Measurements from ENCODE around the gene CAPN9. TPM values are rescaled to one million over a fixed set of nuclear protein-coding genes. Genes with fewer than 3 reads are reported as not detected.

CAPN9 gene
- total RNA-seq, 4 donors from 2014 or later = 1.2 TPM; not detected in 3

- Histone ChIP-seq H3K36me3 (peaks cover 0 to 19% of the 10 kb centered on the region in 2 donors), H3K27me3 (no peaks in the 10 kb centered on the region), H3K4me3 (no peak overlapping the region), H3K27ac (no peak overlapping the region), H3K9me3 (no peaks in the 10 kb centered on the region), H3K4me1 (peaks cover 0 to 37% (median 0%) of the 10 kb centered on the region in 3 donors)
- TF ChIP-seq CTCF (IDR thresholded peaks at IDR 0.05) = no peak
- no peak for TF ChIP-seq POLR2A (IDR thresholded peaks at IDR 0.05)
- no peak for TF ChIP-seq EP300 (IDR thresholded peaks at IDR 0.05)
- no peak for TF ChIP-seq POLR2AphosphoS5 (IDR thresholded peaks at IDR 0.05)
- WGBS, 2 donors (ENCODE audit: low coverage in 1 of 2) = 77 to 100% methylated on average over 3 of the region's 3 CpGs
- ATAC-seq = no peak
These were observed 86.3 kb downstream of the CAPN9 start for GRCh38 chr1:230833511-230833910.

- no peak for TF ChIP-seq POLR2A (IDR thresholded peaks at IDR 0.05)
- TF ChIP-seq CTCF (IDR thresholded peaks at IDR 0.05) = no peak
- TF ChIP-seq EP300 (IDR thresholded peaks at IDR 0.05) = no peak
- TF ChIP-seq POLR2AphosphoS5 (IDR thresholded peaks at IDR 0.05) = no peak
These were observed 87.1 kb downstream of the CAPN9 start for GRCh38 chr1:230834292-230834691.

GRCh38 chr1:230836347-230836746, 89.2 kb downstream of the CAPN9 start:
- H3K4me1 ChIP-seq = peaks cover 0 to 41% (median 0%) of the 10 kb centered on the region in 3 donors
- no peaks in the 10 kb centered on the region for H3K9me3 ChIP-seq
- H3K4me3 ChIP-seq = no peak overlapping the region
- TF ChIP-seq EP300 (IDR thresholded peaks at IDR 0.05) = no peak
- no peak for TF ChIP-seq POLR2A (IDR thresholded peaks at IDR 0.05)
- no peak for TF ChIP-seq CTCF (IDR thresholded peaks at IDR 0.05)
- H3K36me3 ChIP-seq = peaks cover 0 to 47% of the 10 kb centered on the region in 2 donors
- H3K27me3 ChIP-seq = no peaks in the 10 kb centered on the region
- no peak overlapping the region for H3K27ac ChIP-seq
- 85 to 94% methylated on average over 5 of the region's 5 CpGs for WGBS, 2 donors (ENCODE audit: low coverage in 1 of 2)
- no peak for ATAC-seq

More at GRCh38 chr1:230834292-230834691, 87.1 kb downstream of the CAPN9 start:
- no peak for ATAC-seq
- Histone ChIP-seq H3K4me3 (no peak overlapping the region), H3K27ac (no peak overlapping the region), H3K9me3 (no peaks in the 10 kb centered on the region), H3K27me3 (no peaks in the 10 kb centered on the region), H3K4me1 (peaks cover 0 to 32% (median 0%) of the 10 kb centered on the region in 3 donors), H3K36me3 (peaks cover 0 to 27% of the 10 kb centered on the region in 2 donors)
- 30 to 39% methylated on average over 3 of the region's 3 CpGs for WGBS, 2 donors (ENCODE audit: low coverage in 1 of 2)

GRCh38 chr1:230836793-230837192, 89.6 kb downstream of the CAPN9 start:
- 71 to 81% methylated on average over 3 to 5 of the region's 5 CpGs for WGBS, 2 donors (ENCODE audit: low coverage in 1 of 2)
- ATAC-seq = no peak
- H3K4me1 ChIP-seq = peaks cover 0 to 41% (median 0%) of the 10 kb centered on the region in 3 donors
- H3K27ac ChIP-seq = no peak overlapping the region
- H3K4me3 ChIP-seq = no peak overlapping the region
- H3K36me3 ChIP-seq = peaks cover 0 to 52% of the 10 kb centered on the region in 2 donors
- TF ChIP-seq POLR2AphosphoS5 (IDR thresholded peaks at IDR 0.05) (no peak), EP300 (IDR thresholded peaks at IDR 0.05) (no peak), CTCF (IDR thresholded peaks at IDR 0.05) (no peak)
- no peaks in the 10 kb centered on the region for H3K27me3 ChIP-seq
- H3K9me3 ChIP-seq = no peaks in the 10 kb centered on the region

- H3K36me3 ChIP-seq = peaks cover 0 to 75% of the 10 kb centered on the region in 2 donors
- no peak overlapping the region for H3K4me3 ChIP-seq
- no peak for TF ChIP-seq POLR2AphosphoS5 (IDR thresholded peaks at IDR 0.05)
- no peak for TF ChIP-seq POLR2A (IDR thresholded peaks at IDR 0.05)
- TF ChIP-seq EP300 (IDR thresholded peaks at IDR 0.05) = no peak
- TF ChIP-seq CTCF (IDR thresholded peaks at IDR 0.05) = no peak
- ATAC-seq = no peak
- WGBS, 2 donors (ENCODE audit: low coverage in 1 of 2) = 79 to 82% methylated on average over 5 to 10 of the region's 10 CpGs
- no peaks in the 10 kb centered on the region for H3K9me3 ChIP-seq
- peaks cover 0 to 29% (median 0%) of the 10 kb centered on the region in 3 donors for H3K4me1 ChIP-seq
- H3K27ac ChIP-seq = no peak overlapping the region
- no peaks in the 10 kb centered on the region for H3K27me3 ChIP-seq
These were observed 92.0 kb downstream of the CAPN9 start for GRCh38 chr1:230839173-230839572.

Measured in gastroesophageal sphincter (tissue), 4 donors.